Measurements from ENCODE around the gene ATXN2L. TPM values are rescaled to one million over a fixed set of nuclear protein-coding genes. Genes with fewer than 3 reads are reported as not detected.
A peak's percentile ranks its signal among the peaks of the same experiment; 100 is the strongest.
"Not testable (repeated sequence)": the region's sequence is repeated elsewhere in the genome, so short reads cannot be mapped to it uniquely, and the experiment has no call there.

The ATXN2L gene
- total RNA-seq, 1 donor from 2014 or later = 169 TPM

- Histone ChIP-seq H3K27me3 (no peaks in the 10 kb centered on the region), H3K4me1 (peaks cover 9 to 10% of the 10 kb centered on the region in 2 donors), H3K36me3 (no peaks in the 10 kb centered on the region), H3K9me3 (no peaks in the 10 kb centered on the region), H3K27ac (no peak overlapping the region), H3K4me3 (peak overlapping the region; percentile 51 to 79)
- DNase-seq (ENCODE audit: low spot score in 2 of 2) = peak; percentile 52 to 91
- no peak for TF ChIP-seq CTCF (IDR thresholded peaks at IDR 0.05)
- intact Hi-C loops (cut with DNase I) = loop anchor here (1.0 to 2.0 kb wide), 2 partner anchors 45 to 70 kb away; partner anchors contain the start of genes NFATC2IP and RABEP2
Measured at GRCh38 chr16:28879841-28880588, 57.2 kb downstream of the ATXN2L start.

GRCh38 chr16:28880589-28880915 is 57.8 kb downstream of the ATXN2L start:
- H3K4me3 ChIP-seq = peak overlapping the region; percentile 51 to 79
- intact Hi-C loops (cut with DNase I) = no loop called here

GRCh38 chr16:28880955-28881354 is 58.2 kb downstream of the ATXN2L start:
- peaks cover 9 to 10% of the 10 kb centered on the region in 2 donors for H3K4me1 ChIP-seq
- intact Hi-C loops (cut with DNase I) = no loop called here
- no peak for TF ChIP-seq CTCF (IDR thresholded peaks at IDR 0.05)

More at GRCh38 chr16:28880589-28880915, 57.8 kb downstream of the ATXN2L start:
- Histone ChIP-seq H3K9me3 (no peaks in the 10 kb centered on the region), H3K27me3 (no peaks in the 10 kb centered on the region), H3K4me1 (peaks cover 9 to 10% of the 10 kb centered on the region in 2 donors), H3K36me3 (no peaks in the 10 kb centered on the region), H3K27ac (no peak overlapping the region)
- no peak for DNase-seq (ENCODE audit: low spot score in 2 of 2)
- TF ChIP-seq CTCF (IDR thresholded peaks at IDR 0.05) = no peak

GRCh38 chr16:28881565-28881964 is 58.8 kb downstream of the ATXN2L start:
- H3K9me3 ChIP-seq; DNase-seq (ENCODE audit: low spot score in 2 of 2); H3K36me3 ChIP-seq; H3K27me3 ChIP-seq; H3K4me1 ChIP-seq; H3K4me3 ChIP-seq; H3K27ac ChIP-seq; intact Hi-C loops (cut with DNase I): not testable (repeated sequence)

More at GRCh38 chr16:28880955-28881354, 58.2 kb downstream of the ATXN2L start:
- Histone ChIP-seq H3K9me3 (no peaks in the 10 kb centered on the region), H3K27ac (no peak overlapping the region), H3K4me3 (no peak overlapping the region), H3K27me3 (no peaks in the 10 kb centered on the region), H3K36me3 (no peaks in the 10 kb centered on the region)
- DNase-seq (ENCODE audit: low spot score in 2 of 2) = no peak

GRCh38 chr16:28882551-28883160 is 59.9 kb downstream of the ATXN2L start:
- Histone ChIP-seq H3K27me3 (no peaks in the 10 kb centered on the region), H3K4me1 (peaks cover 9 to 10% of the 10 kb centered on the region in 2 donors), H3K27ac (no peak overlapping the region), H3K36me3 (no peaks in the 10 kb centered on the region), H3K4me3 (no peak overlapping the region), H3K9me3 (no peaks in the 10 kb centered on the region)
- DNase-seq (ENCODE audit: low spot score in 2 of 2) = no peak
- no peak for TF ChIP-seq CTCF (IDR thresholded peaks at IDR 0.05)
- intact Hi-C loops (cut with DNase I) = no loop called here

- Histone ChIP-seq H3K27me3 (no peaks in the 10 kb centered on the region), H3K4me3 (no peak overlapping the region), H3K36me3 (no peaks in the 10 kb centered on the region), H3K27ac (no peak overlapping the region), H3K4me1 (peaks cover 9 to 10% of the 10 kb centered on the region in 2 donors), H3K9me3 (no peaks in the 10 kb centered on the region)
- intact Hi-C loops (cut with DNase I) = no loop called here
- no peak for TF ChIP-seq CTCF (IDR thresholded peaks at IDR 0.05)
- no peak for DNase-seq (ENCODE audit: low spot score in 2 of 2)
Measured at GRCh38 chr16:28883221-28883996, 60.6 kb downstream of the ATXN2L start.
